K562 (cell line): ENCODE measurements around the gene TFCP2. TPM values are rescaled to one million over a fixed set of nuclear protein-coding genes. Genes with fewer than 3 reads are reported as not detected.

Experiments
- CTBP1 ChIP-seq: fragments of 450-650 bp; IDR thresholded peaks from 2 replicates; pipeline ENCODE4 v1.6.1; 2016; ENCODE audit warnings: borderline replicate concordance
- CTCF ChIP-seq, 3 experiments: IDR thresholded peaks in 2 of 3; conservative IDR thresholded peaks in 1 of 3; 2 replicates each; pipeline ENCODE4 v1.5.1; 2011 to 2012; ENCODE audit warnings: low read length in 3 of 3, mild to moderate bottlenecking in 3 of 3, control low read depth in 2 of 3, improper control_type of control experiment in 1 of 3, inconsistent platforms in 1 of 3, low read depth in 1 of 3, mixed read lengths in 1 of 3, moderate library complexity in 1 of 3; ENCODE audit not compliant: insufficient read depth in 2 of 3
- ELF4 ChIP-seq: fragments of 450-650 bp; formaldehyde crosslinking; IDR thresholded peaks from 2 replicates; pipeline ENCODE4 v1.4.0; 2022; ENCODE audit warnings: missing genetic modification characterization
- EP400 ChIP-seq: fragments of 450-650 bp; IDR thresholded peaks from 2 replicates; pipeline ENCODE4 v1.6.1; 2017; ENCODE audit warnings: antibody characterized with exemption, mild to moderate bottlenecking, moderate library complexity
- HCFC1 ChIP-seq: IDR thresholded peaks from 2 replicates; pipeline ENCODE4 v1.6.1; 2012; ENCODE audit warnings: low read depth, low read length, improper control_type of control experiment
- ILK ChIP-seq: fragments of 450-650 bp; IDR thresholded peaks from 2 replicates; pipeline ENCODE4 v1.6.1; 2016; ENCODE audit warnings: missing genetic modification characterization, low read depth, mild to moderate bottlenecking, missing compliant biosample characterization, moderate library complexity, borderline replicate concordance
- JUND ChIP-seq, 2 experiments: IDR thresholded peaks; 2 replicates in 1 of 2; 3 replicates in 1 of 2; pipeline ENCODE4 v1.6.1; 2011; ENCODE audit warnings: borderline replicate concordance in 2 of 2, low read depth in 2 of 2, low read length in 2 of 2, improper control_type of control experiment in 1 of 2, missing biosample characterization in 1 of 2, missing genetic modification characterization in 1 of 2, missing genetic modification reagents in 1 of 2
- MCM7 ChIP-seq, 2 experiments: fragments of 450-650 bp; IDR thresholded peaks; 2 replicates each; pipeline ENCODE4 v1.6.1; 2016 to 2018
- MIER1 ChIP-seq: fragments of 450-650 bp; IDR thresholded peaks from 2 replicates; pipeline ENCODE4 v1.6.1; 2016; ENCODE audit warnings: antibody characterized with exemption, mild to moderate bottlenecking, low read depth
- MTA2 ChIP-seq: fragments of 450-650 bp; IDR thresholded peaks from 2 replicates; pipeline ENCODE4 v1.6.1; 2016; ENCODE audit warnings: low read depth
- NFE2L1 ChIP-seq: fragments of 450-650 bp; IDR thresholded peaks from 2 replicates; pipeline ENCODE4 v1.6.1; 2016; ENCODE audit warnings: missing genetic modification characterization, low read depth, mild to moderate bottlenecking, missing compliant biosample characterization, moderate library complexity, borderline replicate concordance
- NFRKB ChIP-seq: fragments of 450-650 bp; IDR thresholded peaks from 2 replicates; pipeline ENCODE4 v1.6.1; 2016; ENCODE audit warnings: low read depth
- NR3C1 ChIP-seq: sonication (generic); formaldehyde crosslinking; IDR thresholded peaks from 2 replicates; pipeline ENCODE4 v1.8.1; 2022; ENCODE audit warnings: missing genetic modification reagents
- OTX1 ChIP-seq: fragments of 450-650 bp; formaldehyde crosslinking; IDR thresholded peaks from 2 replicates; pipeline ENCODE4 v1.4.0; 2022; ENCODE audit warnings: mild to moderate bottlenecking
- PHF20 ChIP-seq: fragments of 450-650 bp; IDR thresholded peaks from 2 replicates; pipeline ENCODE4 v1.6.1; 2018; ENCODE audit not compliant: partially characterized antibody
- SIX5 ChIP-seq, 2 experiments: IDR thresholded peaks; 2 replicates each; pipeline ENCODE4 v1.6.1; 2011; ENCODE audit warnings: low read length in 2 of 2, borderline replicate concordance in 1 of 2, low read depth in 1 of 2, mild to moderate bottlenecking in 1 of 2, moderate library complexity in 1 of 2; ENCODE audit not compliant: insufficient read depth in 1 of 2
- SLC30A9 ChIP-seq: fragments of 250-450 bp; sonication (Bioruptor Pico); IDR thresholded peaks from 2 replicates; pipeline ENCODE4 v1.8.0; 2022; ENCODE audit warnings: mild to moderate bottlenecking, moderate library complexity
- SMAD2 ChIP-seq: fragments of 150-350 bp; IDR thresholded peaks from 2 replicates; pipeline ENCODE4 v1.6.1; 2014; ENCODE audit warnings: low read depth, mild to moderate bottlenecking, low read length
- SMC3 ChIP-seq: conservative IDR thresholded peaks from 2 replicates; pipeline ENCODE4 v1.6.1; 2011; ENCODE audit warnings: low read depth, low read length, improper control_type of control experiment; ENCODE audit not compliant: insufficient read depth
- TARDBP ChIP-seq: fragments of 450-650 bp; IDR thresholded peaks from 2 replicates; pipeline ENCODE4 v1.6.1; 2016
- USF2 ChIP-seq: sonication (generic); formaldehyde crosslinking; IDR thresholded peaks from 2 replicates; pipeline ENCODE4 v1.5.0; 2020; ENCODE audit warnings: missing genetic modification reagents
- ZBTB17 ChIP-seq: fragments of 450-650 bp; formaldehyde crosslinking; IDR thresholded peaks from 2 replicates; pipeline ENCODE4 v1.4.0; 2020; ENCODE audit warnings: mild to moderate bottlenecking
- ZBTB7A ChIP-seq: IDR thresholded peaks from 2 replicates; pipeline ENCODE4 v1.6.1; 2011; ENCODE audit warnings: low read depth, mild to moderate bottlenecking, low read length, moderate library complexity, borderline replicate concordance; ENCODE audit not compliant: control insufficient read depth
- ZNF23 ChIP-seq: fragments of 250-450 bp; sonication (Bioruptor Pico); IDR thresholded peaks from 2 replicates; pipeline ENCODE4 v1.4.0; 2020; ENCODE audit warnings: mild to moderate bottlenecking
- ZNF24 ChIP-seq: fragments of 450-650 bp; IDR thresholded peaks from 2 replicates; pipeline ENCODE4 v1.6.1; 2016
- ZNF436 ChIP-seq: fragments of 250-450, 450-650 bp; sonication (Bioruptor Pico); formaldehyde crosslinking; IDR thresholded peaks from 2 replicates; pipeline ENCODE4 v1.7.0; 2020; ENCODE audit warnings: mild to moderate bottlenecking
- ZNF668 ChIP-seq: fragments of 250-450 bp; sonication (Bioruptor Pico); IDR thresholded peaks from 2 replicates; pipeline ENCODE4 v1.8.0; 2022; ENCODE audit warnings: mild to moderate bottlenecking, inconsistent platforms
- ZNF707 ChIP-seq: fragments of 250-450 bp; sonication (Bioruptor Pico); conservative IDR thresholded peaks from 2 replicates; pipeline ENCODE4 v1.8.0; 2022; ENCODE audit warnings: inconsistent platforms, mild to moderate bottlenecking, moderate library complexity
- polyA plus RNA-seq, 8 experiments: library from polyadenylated mRNA; depleted of rRNA in 4 of 8; stranded (reverse) in 5 of 8; unstranded in 3 of 8; fragments of >200 nt; fragmentation: Nextera tagmentation in 2 of 8; fragmentation: Illumina TruSeq in 1 of 8; extraction: Ambion mirVana in 2 of 8; extraction: Trizol in 1 of 8; gene quantifications; 2 replicates each; pipeline versions ENCODE4 v1.2.1 to v1.2.3, GENCODE V29; 2011 to 2014; ENCODE audit warnings: inconsistent platforms in 1 of 8, missing spikeins in 1 of 8
- total RNA-seq, 7 experiments: library from RNA; depleted of rRNA in 6 of 7; stranded (reverse); fragments of >200 nt in 6 of 7; fragmentation: Illumina TruSeq in 2 of 7; extraction: Trizol in 2 of 7; gene quantifications; 2 replicates each; pipeline versions ENCODE4 v1.2.1 to v1.2.3, GENCODE V29; 2011 to 2021; ENCODE audit warnings: low replicate concordance in 1 of 7

The TFCP2 gene
- total and polyA plus RNA-seq, 9 of the 15 experiments (the other 6 are each of a cell fraction or from before 2014, with no cell fraction given): 8.0 to 38.9 (median 19.3) TPM

- TF ChIP-seq ILK (tag) (no peak), SMC3 (peak; percentile 71), MCM7 (IDR thresholded peaks at IDR 0.05) (no peak), EP400 (peak; percentile 93), ZNF23 (CRISPR knock-in tag) (no peak), CTBP1 (peak; percentile 85; the same call in 1 of the 2 replicates), USF2 (CRISPR knock-in tag) (no peak), OTX1 (CRISPR knock-in tag) (no peak), MTA2 (no peak), CTCF (IDR thresholded peaks at IDR 0.05 in 2 of 3, conservative IDR thresholded peaks at IDR 0.05 in 1 of 3; ENCODE audit: insufficient read depth in 2 of 3, low read depth in 1 of 3, low read length in 3 of 3) (peak; percentile 90 to 95 (median 93)), ZNF668 (CRISPR knock-in tag) (no peak), JUND (IDR thresholded peaks at IDR 0.05; ENCODE audit: borderline replicate concordance, low read depth, low read length) (peak; percentile 28), JUND (tag; IDR thresholded peaks at IDR 0.05; ENCODE audit: borderline replicate concordance, low read depth, low read length) (no peak; the same call in 2 of the 3 replicates), HCFC1 (no peak; the same call in 1 of the 2 replicates), ZNF707 (CRISPR knock-in tag) (no peak), SIX5 (IDR thresholded peaks at IDR 0.05; ENCODE audit: borderline replicate concordance in 1 of 2, insufficient read depth in 1 of 2, low read depth in 1 of 2, low read length in 2 of 2) (0 out of 4 replicates have a peak, but pooled peaks of 1 of the 2 experiments have one; percentile 7), PHF20 (peak; percentile 90), NFRKB (peak; percentile 90), SMAD2 (no peak), ZBTB17 (peak; percentile 44; the same call in 1 of the 2 replicates), TARDBP (0 out of 2 replicates have a peak, but pooled peaks have one; percentile 54), ZNF24 (no peak; the same call in 1 of the 2 replicates), ELF4 (CRISPR knock-in tag) (no peak; the same call in 1 of the 2 replicates), MIER1 (no peak; the same call in 1 of the 2 replicates), NFE2L1 (tag) (no peak), SLC30A9 (CRISPR knock-in tag) (no peak), ZBTB7A (0 out of 2 replicates have a peak, but pooled peaks have one; percentile 13), NR3C1 (CRISPR knock-in tag) (no peak), ZNF436 (no peak)
These were observed 125.0 kb downstream of the TFCP2 start, which contains the start of gene LETMD1 (continued) for GRCh38 chr12:51047655-51048540.
